GM12878 (cell line): ENCODE results near the gene TTI1. TPM values are rescaled to one million over a fixed set of nuclear protein-coding genes. Genes with fewer than 3 reads are reported as not detected.

ENCODE experiments used
- ATAC-seq: fragments of 200-7000 bp; cut with Tn5 transposase; 3 replicates; pipeline ENCODE4 v1.9.1; 2020; ENCODE audit warnings: mild to moderate bottlenecking, moderate library complexity
- BruUV-seq: library from RNA; stranded (reverse); fragments of 400-500 nt; replicated peaks from 2 replicates; lab custom pipeline; 2021; lab: Mats Ljungman, UMichigan
- CTCF ChIA-PET: fragments of 300-600 bp; sonication (Branson Sonifier 250); formaldehyde crosslinking; extraction: SDS; loops from one replicate; lab custom pipeline; 2021; ENCODE audit warnings: inconsistent platforms; lab: Yijun Ruan, JAX
- POLR2A ChIA-PET: fragments of 350-600 bp; formaldehyde crosslinking; extraction: SDS; loops from one replicate; lab custom pipeline; 2021; ENCODE audit warnings: inconsistent platforms; lab: Charles Lee
- RAD21 ChIA-PET: fragments of 300-600 bp; sonication (Branson Sonifier 250); formaldehyde crosslinking; loops from one replicate; lab custom pipeline; 2023; ENCODE audit warnings: antibody characterized with exemption; ENCODE audit not compliant: unreplicated experiment; lab: Charles Lee
- SMC1A ChIA-PET: fragments of 300-600 bp; sonication (Branson Sonifier 250); formaldehyde crosslinking; loops from one replicate; lab custom pipeline; 2023; ENCODE audit not compliant: unreplicated experiment, uncharacterized antibody; lab: Charles Lee
- DNase-seq: peaks from one replicate; pipeline ENCODE4 v3.0.0-alpha.2; 2011; ENCODE audit warnings: low read depth, low spot score
- FAIRE-seq: peaks from 3 replicates; lab custom pipeline; 2011; peaks lifted over from hg19 to GRCh38; lab: Jason Lieb, UNC
- H2AFZ ChIP-seq: 2 replicates; pipeline ENCODE4 v1.6.0; 2011; ENCODE audit warnings: low read depth, low read length, control low read depth; ENCODE audit not compliant: control insufficient read depth
- H3K27ac ChIP-seq: 2 replicates; pipeline ENCODE4 v1.5.1; 2011; ENCODE audit warnings: control low read depth; ENCODE audit not compliant: control insufficient read depth, insufficient read depth
- H3K27me3 ChIP-seq, 2 experiments: replicated peaks in 1 of 2; 2 replicates each; pipeline versions ENCODE4 v1.6.0 to v1.6.1; 2011; ENCODE audit warnings: low read length in 1 of 2; ENCODE audit not compliant: control insufficient read depth in 2 of 2, insufficient read depth in 2 of 2
- H3K36me3 ChIP-seq, 2 experiments: 2 replicates each; pipeline ENCODE4 v1.5.1; 2011; ENCODE audit warnings: low read length in 1 of 2; ENCODE audit not compliant: control insufficient read depth in 2 of 2, insufficient read depth in 2 of 2
- H3K4me1 ChIP-seq: 2 replicates; pipeline ENCODE4 v1.6.1; 2011; ENCODE audit warnings: mild to moderate bottlenecking, low read length, moderate library complexity, mixed read lengths; ENCODE audit not compliant: control insufficient read depth, insufficient read depth
- H3K4me2 ChIP-seq: 2 replicates; pipeline ENCODE4 v1.6.0; 2011; ENCODE audit warnings: control low read depth; ENCODE audit not compliant: control insufficient read depth, insufficient read depth
- H3K4me3 ChIP-seq: fragments of 200-600 bp; sonication (generic); 2 replicates; pipeline ENCODE4 v1.5.1; 2016
- H3K79me2 ChIP-seq: 2 replicates; pipeline ENCODE4 v1.6.0; 2011; ENCODE audit warnings: low read length; ENCODE audit not compliant: control insufficient read depth, insufficient read depth
- H3K9ac ChIP-seq: 2 replicates; pipeline ENCODE4 v1.8.0; 2011; ENCODE audit warnings: low read length, control low read depth, mixed read lengths; ENCODE audit not compliant: control insufficient read depth, insufficient read depth
- H3K9me3 ChIP-seq: replicated peaks from 3 replicates; pipeline ENCODE4 v1.5.1; 2011; ENCODE audit warnings: mild to moderate bottlenecking, low read length; ENCODE audit not compliant: control insufficient read depth, insufficient read depth
- H4K20me1 ChIP-seq: 2 replicates; pipeline ENCODE4 v1.6.0; 2011; ENCODE audit not compliant: control insufficient read depth, insufficient read depth
- EZH2 ChIP-seq: IDR thresholded peaks from 2 replicates; pipeline ENCODE4 v1.6.1; 2012; ENCODE audit warnings: low read depth, mild to moderate bottlenecking, control low read depth, inconsistent platforms, low read length, borderline replicate concordance; ENCODE audit not compliant: control insufficient read depth
- FOXM1 ChIP-seq: IDR thresholded peaks from 2 replicates; pipeline ENCODE4 v1.6.1; 2012; ENCODE audit warnings: low read depth, mild to moderate bottlenecking, inconsistent platforms, low read length, moderate library complexity
- IKZF1 ChIP-seq: fragments of 450-650 bp; conservative IDR thresholded peaks from 2 replicates; pipeline ENCODE4 v1.6.1; 2017; ENCODE audit warnings: antibody characterized with exemption, mild to moderate bottlenecking
- POLR2AphosphoS5 ChIP-seq: IDR thresholded peaks from 2 replicates; pipeline ENCODE4 v1.6.1; 2011; ENCODE audit warnings: mild to moderate bottlenecking, low read length, inconsistent platforms
- SPI1 ChIP-seq: IDR thresholded peaks from 2 replicates; pipeline ENCODE4 v1.6.1; 2011; ENCODE audit warnings: low read depth, mild to moderate bottlenecking, low read length, moderate library complexity, borderline replicate concordance; ENCODE audit not compliant: insufficient read depth
- WGBS: methylation state at CpG from one replicate; pipeline ENCODE4 v1.1.6; 2016; ENCODE audit warnings: low lambda C conversion rate; ENCODE audit not compliant: insufficient replicate concordance, insufficient coverage; ENCODE audit errors: missing lambda C conversion rate; 5-methylcytosine and 5-hydroxymethylcytosine counted together
- in situ Hi-C: fragments of 300-500 bp; cut with MboI; formaldehyde crosslinking; loops from 9 replicates; pipeline ENCODE4 v1.14.3; 2018; ENCODE audit warnings: mixed read lengths
- intact Hi-C: fragments of 100-400 bp; cut with micrococcal nuclease; formaldehyde crosslinking; loops from one replicate; pipeline ENCODE4 v1.14.2; 2022; ENCODE audit not compliant: unreplicated experiment
- polyA plus RNA-seq, 11 experiments: library from polyadenylated mRNA; depleted of rRNA in 4 of 11; unstranded in 6 of 11; stranded (reverse) in 5 of 11; fragments of >200 nt; fragmentation: Nextera tagmentation in 4 of 11; fragmentation: Illumina TruSeq in 1 of 11; extraction: Ambion mirVana in 4 of 11; extraction: Trizol in 1 of 11; gene quantifications; 1 replicate in 1 of 11; 2 replicates in 10 of 11; pipeline versions ENCODE4 v1.2.1 to v1.2.3, GENCODE V29; 2011 to 2016; ENCODE audit warnings: inconsistent platforms in 2 of 11, missing spikeins in 2 of 11, low read depth in 1 of 11
- total RNA-seq, 4 experiments: library from RNA; depleted of rRNA in 3 of 4; stranded (reverse); fragments of >200 nt in 3 of 4; fragmentation: Illumina TruSeq in 1 of 4; extraction: Trizol in 1 of 4; gene quantifications; 2 replicates each; pipeline versions ENCODE4 v1.2.1 to v1.2.3, GENCODE V29; 2013 to 2021
- TF ChIP-seq, protein P1 (sequence below): fragments of 150-350 bp; IDR thresholded peaks from 2 replicates; pipeline ENCODE4 v1.6.1; 2014; ENCODE audit warnings: mild to moderate bottlenecking, low read depth, low read length
- TF ChIP-seq, protein P2 (sequence below): fragments of 450-650 bp; IDR thresholded peaks from 2 replicates; pipeline ENCODE4 v1.6.1; 2016; ENCODE audit warnings: mild to moderate bottlenecking

The TTI1 gene
- total and polyA plus RNA-seq, 10 of the 15 experiments (the other 5 are each of a cell fraction or from before 2014, with no cell fraction given), result 5.3 to 44.6 (median 24.9) TPM

DNA sequence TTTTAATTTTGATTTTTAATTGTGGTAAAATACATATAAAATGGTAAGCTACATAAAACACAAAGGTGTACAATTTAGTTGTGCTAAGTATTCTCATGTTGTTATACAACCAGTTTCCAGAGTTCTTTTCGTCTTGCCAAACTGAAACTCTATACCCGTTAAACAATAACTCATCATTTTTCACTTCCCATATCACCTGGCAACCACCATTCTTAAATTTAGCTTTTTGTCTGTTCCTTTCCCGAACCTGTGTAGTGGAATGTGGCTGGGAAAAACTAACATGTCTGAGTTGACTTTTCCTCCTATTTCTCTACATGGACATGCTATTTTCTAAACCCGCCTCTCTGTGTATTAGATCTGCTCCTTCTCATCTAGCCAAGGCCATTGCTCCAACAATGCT lies 27.9 kb upstream of the TTI1 start (continued):
- TF ChIP-seq, protein P1, sequence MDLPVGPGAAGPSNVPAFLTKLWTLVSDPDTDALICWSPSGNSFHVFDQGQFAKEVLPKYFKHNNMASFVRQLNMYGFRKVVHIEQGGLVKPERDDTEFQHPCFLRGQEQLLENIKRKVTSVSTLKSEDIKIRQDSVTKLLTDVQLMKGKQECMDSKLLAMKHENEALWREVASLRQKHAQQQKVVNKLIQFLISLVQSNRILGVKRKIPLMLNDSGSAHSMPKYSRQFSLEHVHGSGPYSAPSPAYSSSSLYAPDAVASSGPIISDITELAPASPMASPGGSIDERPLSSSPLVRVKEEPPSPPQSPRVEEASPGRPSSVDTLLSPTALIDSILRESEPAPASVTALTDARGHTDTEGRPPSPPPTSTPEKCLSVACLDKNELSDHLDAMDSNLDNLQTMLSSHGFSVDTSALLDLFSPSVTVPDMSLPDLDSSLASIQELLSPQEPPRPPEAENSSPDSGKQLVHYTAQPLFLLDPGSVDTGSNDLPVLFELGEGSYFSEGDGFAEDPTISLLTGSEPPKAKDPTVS, result no peak
- TF ChIP-seq IKZF1 (peak; percentile 85), EZH2 (no peak), FOXM1 (0 out of 2 replicates have a peak, but pooled peaks have one; percentile 19)
- TF ChIP-seq, protein P2, sequence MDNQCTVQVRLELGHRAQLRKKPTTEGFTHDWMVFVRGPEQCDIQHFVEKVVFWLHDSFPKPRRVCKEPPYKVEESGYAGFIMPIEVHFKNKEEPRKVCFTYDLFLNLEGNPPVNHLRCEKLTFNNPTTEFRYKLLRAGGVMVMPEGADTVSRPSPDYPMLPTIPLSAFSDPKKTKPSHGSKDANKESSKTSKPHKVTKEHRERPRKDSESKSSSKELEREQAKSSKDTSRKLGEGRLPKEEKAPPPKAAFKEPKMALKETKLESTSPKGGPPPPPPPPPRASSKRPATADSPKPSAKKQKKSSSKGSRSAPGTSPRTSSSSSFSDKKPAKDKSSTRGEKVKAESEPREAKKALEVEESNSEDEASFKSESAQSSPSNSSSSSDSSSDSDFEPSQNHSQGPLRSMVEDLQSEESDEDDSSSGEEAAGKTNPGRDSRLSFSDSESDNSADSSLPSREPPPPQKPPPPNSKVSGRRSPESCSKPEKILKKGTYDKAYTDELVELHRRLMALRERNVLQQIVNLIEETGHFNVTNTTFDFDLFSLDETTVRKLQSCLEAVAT, result no peak

DNA sequence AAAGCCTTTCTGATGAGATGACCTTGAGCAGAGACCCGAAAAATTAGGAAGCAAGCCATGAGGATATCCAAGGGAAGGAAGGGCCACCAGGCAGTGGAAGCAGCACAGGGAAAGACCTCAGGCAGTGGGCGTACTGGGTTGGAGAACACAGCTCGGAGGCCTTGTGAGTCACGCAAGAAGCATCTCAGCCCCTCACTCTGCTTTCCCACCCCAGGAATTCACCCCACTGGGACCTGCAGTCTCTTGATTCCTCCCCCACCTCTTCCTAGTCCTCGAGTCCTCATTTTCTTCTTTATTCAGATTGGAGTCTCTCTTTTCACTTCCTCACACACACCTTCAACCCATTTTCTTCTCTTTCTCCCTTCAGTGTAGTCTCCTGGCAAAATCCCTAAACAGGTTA lies 27.3 kb upstream of the TTI1 start:
- in situ Hi-C loops, result loop anchor here (25.0 kb wide), 1 partner anchor 102 kb away; the partner anchor contains the start of gene TGM2
- H3K4me3 ChIP-seq, result no peak overlapping the region
- H4K20me1 ChIP-seq, result no peaks in the 10 kb centered on the region
- POLR2A ChIA-PET, result interaction anchor here (0.5 to 1.7 kb wide), 3 partner anchors 17 to 85 kb away, joined by 3 to 6 read pairs (median 3); no protein-coding TSS in a partner anchor
- H3K9ac ChIP-seq, result 0 out of 2 replicates have a peak overlapping the region, but pooled peaks have one; percentile 8
- peak overlapping the region; percentile 65 for H3K4me2 ChIP-seq
- H3K36me3 ChIP-seq, result peaks cover 19 to 31% of the 10 kb centered on the region in 2 experiments
- no peak for TF ChIP-seq POLR2AphosphoS5
- TF ChIP-seq SPI1, result peak; percentile 39; the same call in 1 of the 2 replicates
- CTCF ChIA-PET, result interaction anchor here (0.5 to 19.0 kb wide), 13 partner anchors 10 to 795 kb away, joined by 3 to 404 read pairs (median 7); partner anchors contain the start of gene TGM2
- DNase-seq (no peak), FAIRE-seq (no peak), ATAC-seq (no peak)
- no peaks in the 10 kb centered on the region; the same call in none of the 2 replicates for H3K79me2 ChIP-seq
- H3K27ac ChIP-seq, result peak overlapping the region; percentile 46
- no peaks in the 10 kb centered on the region for H3K27me3 ChIP-seq
- intact Hi-C loops, result no loop called here
- RAD21 ChIA-PET, result interaction anchor here (0.6 to 2.5 kb wide), 18 partner anchors 8 to 161 kb away, joined by 3 to 21 read pairs (median 4); no protein-coding TSS in a partner anchor
- WGBS, result 73% methylated on average over 5 of the region's 5 CpGs
- SMC1A ChIA-PET, result interaction anchor here (0.6 to 6.1 kb wide), 23 partner anchors 9 to 160 kb away, joined by 3 to 128 read pairs (median 6); partner anchors contain the start of genes RPRD1B and TTI1
- BruUV-seq, result TSS peak; percentile 5
- H2AFZ ChIP-seq, result no peak overlapping the region
- H3K9me3 ChIP-seq, result peaks cover 2% of the 10 kb centered on the region; the same call in 1 of the 3 replicates
- H3K4me1 ChIP-seq, result peaks cover 24% of the 10 kb centered on the region
